GM12873 (cell line): ENCODE results near the gene VPS37D.

ENCODE experiments used
- TF ChIP-seq, protein P1 (sequence below): IDR thresholded peaks from 2 replicates; pipeline ENCODE4 v1.5.1; 2012; ENCODE audit warnings: low read depth, mild to moderate bottlenecking, moderate library complexity, low read length, control low read depth; ENCODE audit not compliant: insufficient read depth; ENCODE audit errors: missing control alignments

The VPS37D gene

DNA sequence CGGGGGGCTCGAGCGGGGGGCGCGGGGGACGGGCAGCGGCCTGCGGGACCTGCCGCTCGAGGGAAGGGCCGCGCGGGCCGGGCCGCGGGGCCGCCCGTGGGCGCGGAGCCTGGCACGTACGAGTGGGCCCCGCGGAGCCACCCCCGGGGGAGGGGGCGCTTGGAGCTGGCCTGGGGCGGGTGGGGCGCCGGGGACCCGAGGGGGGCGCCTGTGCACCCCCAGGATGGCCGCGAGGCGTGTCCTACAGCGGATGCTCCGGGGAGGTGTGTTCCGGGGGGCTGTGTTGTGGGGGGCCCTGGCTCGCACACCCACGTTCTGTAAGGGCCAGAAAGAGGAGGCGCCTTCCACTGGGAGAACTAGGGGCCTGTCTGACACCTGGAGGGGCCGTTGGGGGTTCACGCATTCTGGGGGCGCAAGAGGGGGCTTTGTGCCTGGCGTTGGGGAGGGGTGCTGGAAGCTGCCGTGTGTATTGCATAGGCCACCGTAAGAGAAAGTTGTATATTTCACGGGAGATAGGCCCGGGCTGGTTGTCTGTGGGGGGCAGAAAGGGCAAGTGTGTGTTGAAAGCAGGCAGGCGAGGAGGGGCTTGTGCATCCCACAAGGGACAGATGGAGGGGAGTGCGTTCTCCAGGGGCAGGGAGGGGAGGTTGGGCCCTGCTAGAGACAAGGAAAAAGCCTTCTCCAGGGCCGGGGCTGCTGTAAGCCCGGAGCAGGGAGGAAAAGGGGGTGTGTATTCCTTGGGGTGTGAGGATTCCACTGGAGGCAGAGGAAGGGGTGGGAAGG lies 663 bp downstream of the VPS37D start:
- TF ChIP-seq, protein P1, sequence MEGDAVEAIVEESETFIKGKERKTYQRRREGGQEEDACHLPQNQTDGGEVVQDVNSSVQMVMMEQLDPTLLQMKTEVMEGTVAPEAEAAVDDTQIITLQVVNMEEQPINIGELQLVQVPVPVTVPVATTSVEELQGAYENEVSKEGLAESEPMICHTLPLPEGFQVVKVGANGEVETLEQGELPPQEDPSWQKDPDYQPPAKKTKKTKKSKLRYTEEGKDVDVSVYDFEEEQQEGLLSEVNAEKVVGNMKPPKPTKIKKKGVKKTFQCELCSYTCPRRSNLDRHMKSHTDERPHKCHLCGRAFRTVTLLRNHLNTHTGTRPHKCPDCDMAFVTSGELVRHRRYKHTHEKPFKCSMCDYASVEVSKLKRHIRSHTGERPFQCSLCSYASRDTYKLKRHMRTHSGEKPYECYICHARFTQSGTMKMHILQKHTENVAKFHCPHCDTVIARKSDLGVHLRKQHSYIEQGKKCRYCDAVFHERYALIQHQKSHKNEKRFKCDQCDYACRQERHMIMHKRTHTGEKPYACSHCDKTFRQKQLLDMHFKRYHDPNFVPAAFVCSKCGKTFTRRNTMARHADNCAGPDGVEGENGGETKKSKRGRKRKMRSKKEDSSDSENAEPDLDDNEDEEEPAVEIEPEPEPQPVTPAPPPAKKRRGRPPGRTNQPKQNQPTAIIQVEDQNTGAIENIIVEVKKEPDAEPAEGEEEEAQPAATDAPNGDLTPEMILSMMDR = no peak

DNA sequence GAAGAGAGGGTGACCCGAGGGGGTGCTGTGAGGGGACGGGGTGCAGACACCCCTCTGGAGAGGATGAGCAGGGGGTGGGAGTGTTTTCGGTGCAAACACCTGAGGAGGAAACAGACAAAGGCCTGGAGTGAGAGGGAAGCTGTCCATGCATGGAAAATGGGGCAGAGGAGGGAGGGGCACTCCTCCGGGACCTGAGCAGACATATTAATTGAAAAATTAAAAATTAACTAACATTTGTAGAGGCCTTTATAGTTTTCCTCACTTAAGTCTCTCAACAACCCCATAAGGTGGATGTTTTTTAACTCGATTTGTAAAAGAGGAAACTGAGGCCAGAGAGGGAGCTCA lies 1.2 kb downstream of the VPS37D start:
- TF ChIP-seq, protein P1 = no peak

DNA sequence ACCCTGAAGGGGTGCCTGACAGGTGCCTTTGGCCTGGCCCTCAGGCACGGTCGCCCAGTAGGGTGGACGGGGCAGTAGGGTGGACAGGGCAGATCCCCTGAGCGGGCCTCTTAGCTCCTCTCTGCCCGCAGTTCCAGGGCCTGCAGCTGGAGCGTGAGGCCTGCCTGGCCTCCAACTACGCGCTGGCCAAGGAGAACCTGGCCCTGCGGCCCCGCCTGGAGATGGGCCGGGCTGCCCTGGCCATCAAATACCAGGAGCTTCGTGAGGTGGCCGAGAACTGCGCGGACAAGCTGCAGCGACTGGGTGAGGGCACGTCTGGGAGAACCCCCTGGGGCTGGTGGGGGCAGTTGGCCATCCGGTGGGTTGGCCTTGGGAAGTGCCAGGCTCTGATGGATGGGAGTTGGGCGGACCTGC lies 1.7 kb downstream of the VPS37D start:
- TF ChIP-seq, protein P1 = no peak

DNA sequence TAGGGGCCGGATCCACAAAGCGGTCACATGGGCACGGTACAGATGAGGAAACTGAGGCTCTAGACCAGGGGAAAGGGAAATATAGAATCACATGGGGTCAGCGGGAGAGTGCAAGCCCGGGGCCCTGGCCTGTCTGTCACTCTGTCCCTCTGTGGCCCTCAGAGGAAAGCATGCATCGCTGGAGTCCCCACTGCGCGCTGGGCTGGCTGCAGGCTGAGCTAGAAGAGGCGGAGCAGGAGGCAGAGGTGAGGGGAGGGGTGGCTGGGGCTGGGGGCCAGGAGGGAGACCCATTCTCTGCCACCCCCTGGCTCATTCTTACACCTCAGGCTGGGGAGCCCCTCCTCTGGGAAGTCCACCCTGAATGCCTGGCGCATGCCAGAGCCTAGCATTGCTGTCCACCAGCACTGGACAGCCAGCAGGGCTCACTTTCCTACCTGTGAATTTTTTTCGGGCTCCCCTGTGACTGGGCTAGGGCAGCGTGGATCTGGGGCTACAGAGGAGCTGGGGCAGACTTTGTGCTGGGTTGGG lies 2.3 kb downstream of the VPS37D start:
- TF ChIP-seq, protein P1 = no peak

DNA sequence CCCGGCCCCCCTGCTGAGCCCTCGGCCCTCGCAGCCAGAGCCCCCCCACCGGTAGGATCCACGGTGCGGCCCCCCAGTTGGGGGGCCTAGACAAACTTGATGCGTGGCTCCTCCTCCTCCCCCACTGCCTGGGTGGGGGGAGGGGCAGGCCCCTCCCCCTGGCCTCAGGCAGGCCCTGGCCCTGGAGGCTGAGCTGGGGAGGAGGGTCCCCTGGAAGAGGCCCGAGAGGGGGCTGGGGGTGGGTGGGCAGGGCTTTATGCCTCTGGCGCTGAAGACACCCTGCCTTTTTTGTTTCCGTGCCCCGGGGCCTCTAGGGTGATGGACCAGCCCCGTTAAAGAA lies 3.7 kb downstream of the VPS37D start:
- TF ChIP-seq, protein P1 = no peak

DNA sequence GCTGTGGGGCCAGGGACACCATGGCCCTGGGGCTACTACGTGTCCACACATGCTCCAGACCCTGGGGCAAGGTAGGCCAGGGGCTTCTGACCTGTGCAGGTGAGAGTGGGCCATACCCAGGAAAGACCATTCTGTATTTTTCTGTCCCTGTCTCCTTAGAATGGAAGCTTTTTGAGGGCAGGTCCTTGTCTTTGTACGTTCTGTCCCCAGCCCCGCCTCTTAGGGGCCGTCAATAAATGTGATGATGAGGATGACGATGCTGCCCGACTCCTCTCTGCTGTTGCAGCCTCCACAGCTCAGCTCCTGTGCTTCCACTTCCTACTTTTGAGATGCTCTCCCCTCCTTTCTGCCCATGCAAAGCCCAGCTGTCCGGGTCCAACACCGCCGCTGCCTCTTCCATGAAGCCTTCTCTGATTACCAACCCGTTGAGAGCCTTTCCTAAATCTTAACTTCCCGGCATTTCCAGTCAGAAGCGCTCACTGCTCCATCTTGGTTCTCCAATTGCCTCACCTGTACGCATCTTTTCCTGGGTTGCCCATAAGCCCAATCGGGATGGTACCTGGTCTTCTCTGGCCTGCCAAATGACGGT lies 4.3 kb downstream of the VPS37D start:
- TF ChIP-seq, protein P1 = no peak

DNA sequence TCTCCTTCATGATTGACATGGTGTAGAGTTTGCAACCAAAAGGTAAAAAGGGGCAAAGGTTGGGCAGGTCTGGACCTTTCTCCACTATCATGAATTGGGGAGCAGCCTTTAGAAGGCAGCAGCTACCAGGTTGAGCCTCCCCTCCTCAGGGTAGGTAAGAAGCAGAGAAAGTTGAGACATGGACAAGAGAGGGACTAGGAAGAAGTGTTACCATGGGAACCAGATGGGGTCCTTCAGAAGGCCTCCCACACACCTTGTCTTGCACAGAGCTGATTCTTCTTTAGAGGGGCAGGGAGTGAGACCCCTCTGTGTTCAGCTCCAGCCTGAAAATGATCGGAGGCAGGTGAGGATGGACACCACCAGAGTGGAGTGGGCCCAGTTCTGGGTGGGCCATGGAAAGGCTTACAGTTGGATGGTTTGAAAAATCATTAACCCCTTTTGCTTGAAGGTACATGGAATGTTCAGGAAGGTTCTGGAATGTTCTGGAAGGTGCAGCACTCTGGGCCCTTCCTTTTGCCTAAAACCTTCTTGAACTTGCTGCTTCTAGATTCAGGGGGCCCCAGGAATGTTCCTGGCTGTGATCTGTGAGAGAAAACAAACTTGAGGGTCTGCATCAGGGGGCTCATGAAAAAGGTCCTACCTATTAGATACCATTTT lies 7.0 kb downstream of the VPS37D start:
- TF ChIP-seq, protein P1 = no peak
